ENCODE results near the gene NOL6.

DNA sequence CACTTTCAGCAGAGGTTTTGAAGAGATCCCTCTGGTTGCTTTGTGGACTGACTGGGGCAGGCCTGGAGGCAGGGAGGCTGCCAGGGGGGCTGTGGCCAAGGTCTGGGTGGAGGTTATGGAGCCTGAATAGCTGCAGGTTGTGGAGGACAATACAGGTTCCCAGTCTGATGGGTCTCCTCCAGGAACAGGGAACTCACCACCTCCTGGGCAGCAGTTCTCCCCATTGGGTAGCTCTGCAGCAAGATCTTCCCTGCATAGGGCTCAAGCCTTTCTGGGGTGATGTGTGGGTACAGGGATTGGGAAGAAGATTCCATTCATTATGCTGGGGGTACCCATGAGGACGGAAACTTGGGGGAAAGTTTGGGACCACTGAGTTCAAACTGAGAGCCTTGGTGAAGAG lies 33.1 kb downstream of the NOL6 start:
- TF ChIP-seq POLR2A (IDR thresholded peaks at IDR 0.05) (no peak), EP300 (IDR thresholded peaks at IDR 0.05) (no peak), POLR2AphosphoS5 (IDR thresholded peaks at IDR 0.05) (no peak)
- TF ChIP-seq, protein P1, sequence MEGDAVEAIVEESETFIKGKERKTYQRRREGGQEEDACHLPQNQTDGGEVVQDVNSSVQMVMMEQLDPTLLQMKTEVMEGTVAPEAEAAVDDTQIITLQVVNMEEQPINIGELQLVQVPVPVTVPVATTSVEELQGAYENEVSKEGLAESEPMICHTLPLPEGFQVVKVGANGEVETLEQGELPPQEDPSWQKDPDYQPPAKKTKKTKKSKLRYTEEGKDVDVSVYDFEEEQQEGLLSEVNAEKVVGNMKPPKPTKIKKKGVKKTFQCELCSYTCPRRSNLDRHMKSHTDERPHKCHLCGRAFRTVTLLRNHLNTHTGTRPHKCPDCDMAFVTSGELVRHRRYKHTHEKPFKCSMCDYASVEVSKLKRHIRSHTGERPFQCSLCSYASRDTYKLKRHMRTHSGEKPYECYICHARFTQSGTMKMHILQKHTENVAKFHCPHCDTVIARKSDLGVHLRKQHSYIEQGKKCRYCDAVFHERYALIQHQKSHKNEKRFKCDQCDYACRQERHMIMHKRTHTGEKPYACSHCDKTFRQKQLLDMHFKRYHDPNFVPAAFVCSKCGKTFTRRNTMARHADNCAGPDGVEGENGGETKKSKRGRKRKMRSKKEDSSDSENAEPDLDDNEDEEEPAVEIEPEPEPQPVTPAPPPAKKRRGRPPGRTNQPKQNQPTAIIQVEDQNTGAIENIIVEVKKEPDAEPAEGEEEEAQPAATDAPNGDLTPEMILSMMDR (IDR thresholded peaks at IDR 0.05): no peak
